Cortex of kidney (tissue), 1 donor: ENCODE measurements around the gene GARIN1A.
"Not testable (repeated sequence)": the region's sequence is repeated elsewhere in the genome, so short reads cannot be mapped to it uniquely, and the experiment has no call there.

Source experiments
- DNase-seq: peaks from one replicate; lab custom pipeline; 2025; lab: John Stamatoyannopoulos, UW

GARIN1A gene

GRCh38 chr7:128683738-128684137 lies 11.6 kb downstream of the GARIN1A start:
- DNase-seq = not testable (repeated sequence)

- no peak for DNase-seq
Measured at GRCh38 chr7:128687131-128687530, 15.0 kb downstream of the GARIN1A start.

- DNase-seq = no peak
Measured at GRCh38 chr7:128688492-128688891, 16.4 kb downstream of the GARIN1A start.

- not testable (repeated sequence) for DNase-seq
Measured at GRCh38 chr7:128689161-128689935, 17.3 kb downstream of the GARIN1A start.

GRCh38 chr7:128691227-128691626 lies 19.1 kb downstream of the GARIN1A start:
- no peak for DNase-seq

GRCh38 chr7:128692623-128693270 lies 20.7 kb downstream of the GARIN1A start:
- no peak for DNase-seq

GRCh38 chr7:128693373-128694015 lies 21.4 kb downstream of the GARIN1A start:
- no peak for DNase-seq

- no peak for DNase-seq
Measured at GRCh38 chr7:128694738-128695137, 22.6 kb downstream of the GARIN1A start.

- DNase-seq = no peak
Measured at GRCh38 chr7:128697302-128697905, 25.3 kb downstream of the GARIN1A start.

- no peak for DNase-seq
Measured at GRCh38 chr7:128699196-128699712, 27.2 kb downstream of the GARIN1A start.

- no peak for DNase-seq
Measured at GRCh38 chr7:128699895-128700294, 27.8 kb downstream of the GARIN1A start.

- no peak for DNase-seq
Measured at GRCh38 chr7:128701062-128701785, 29.1 kb downstream of the GARIN1A start.

- DNase-seq = no peak
Measured at GRCh38 chr7:128703609-128704241, 31.6 kb downstream of the GARIN1A start.

GRCh38 chr7:128705891-128706333 lies 33.8 kb downstream of the GARIN1A start:
- DNase-seq = no peak

GRCh38 chr7:128707752-128708151 lies 35.7 kb downstream of the GARIN1A start:
- DNase-seq = no peak

- no peak for DNase-seq
Measured at GRCh38 chr7:128708235-128708634, 36.1 kb downstream of the GARIN1A start.

- no peak for DNase-seq
Measured at GRCh38 chr7:128708824-128709223, 36.7 kb downstream of the GARIN1A start.

GRCh38 chr7:128710481-128710880 lies 38.4 kb downstream of the GARIN1A start:
- DNase-seq = no peak

GRCh38 chr7:128713794-128714193 lies 41.7 kb downstream of the GARIN1A start:
- DNase-seq = no peak

GRCh38 chr7:128714701-128715495 lies 42.8 kb downstream of the GARIN1A start:
- DNase-seq = no peak
